GM19463 (cell line): Measurements from ENCODE around the gene CFL2.
"Not testable (repeated sequence)": the region's sequence is repeated elsewhere in the genome, so short reads cannot be mapped to it uniquely, and the experiment has no call there.

ENCODE experiments used
- ATAC-seq: cut with Tn5 transposase; IDR thresholded peaks from one replicate; pipeline ENCODE4 v1.9.1; 2021; ENCODE audit warnings: mild to moderate bottlenecking, moderate library complexity; ENCODE audit not compliant: unreplicated experiment

The CFL2 gene

GRCh38 chr14:34714320-34715126 lies at the start of gene CFL2:
CFL2 (minus strand) TSS chr14:34714593; CDS start chr14:34714540, 53 bp downstream.
- ATAC-seq, result peak; percentile 86

GRCh38 chr14:34755215-34755614 lies 40.8 kb upstream of the CFL2 start:
- ATAC-seq, result no peak

GRCh38 chr14:34754687-34755086 lies 40.3 kb upstream of the CFL2 start:
- ATAC-seq, result no peak

- no peak for ATAC-seq
Observed at GRCh38 chr14:34750670-34751069, 36.3 kb upstream of the CFL2 start.

GRCh38 chr14:34750233-34750632 lies 35.8 kb upstream of the CFL2 start:
- no peak for ATAC-seq

- ATAC-seq, result no peak
Observed at GRCh38 chr14:34749408-34749807, 35.0 kb upstream of the CFL2 start.

- no peak for ATAC-seq
Observed at GRCh38 chr14:34742270-34743115, 28.1 kb upstream of the CFL2 start.

- ATAC-seq, result no peak
Observed at GRCh38 chr14:34741840-34742239, 27.4 kb upstream of the CFL2 start.

- not testable (repeated sequence) for ATAC-seq
Observed at GRCh38 chr14:34740139-34740538, 25.7 kb upstream of the CFL2 start.

GRCh38 chr14:34737079-34737478 lies 22.7 kb upstream of the CFL2 start:
- ATAC-seq, result not testable (repeated sequence)

GRCh38 chr14:34733245-34733644 lies 18.9 kb upstream of the CFL2 start:
- ATAC-seq, result no peak

GRCh38 chr14:34732802-34733201 lies 18.4 kb upstream of the CFL2 start:
- ATAC-seq, result no peak

- no peak for ATAC-seq
Observed at GRCh38 chr14:34723867-34724266, 9.5 kb upstream of the CFL2 start.

GRCh38 chr14:34722723-34723545 lies 8.5 kb upstream of the CFL2 start:
- ATAC-seq, result no peak

- ATAC-seq, result no peak
Observed at GRCh38 chr14:34721129-34721528, 6.7 kb upstream of the CFL2 start.

GRCh38 chr14:34718750-34719304 lies 4.4 kb upstream of the CFL2 start:
- no peak for ATAC-seq

GRCh38 chr14:34715127-34715863 lies 902 bp upstream of the CFL2 start:
- no peak for ATAC-seq

- ATAC-seq, result peak; percentile 1
Observed at GRCh38 chr14:34713681-34714319, 593 bp downstream of the CFL2 start.

- ATAC-seq, result no peak
Observed at GRCh38 chr14:34713122-34713680, 1.2 kb downstream of the CFL2 start.
